IMR-90 (cell line): ENCODE results near the gene SPDYE16. TPM values are rescaled to one million over a fixed set of nuclear protein-coding genes. Genes with fewer than 3 reads are reported as not detected.
"Not testable (repeated sequence)": the region's sequence is repeated elsewhere in the genome, so short reads cannot be mapped to it uniquely, and the experiment has no call there.

Source experiments
- ATAC-seq: fragments of 200-7000 bp; cut with Tn5 transposase; 2 replicates; pipeline ENCODE4 v1.9.1; 2020; ENCODE audit warnings: low read depth, mild to moderate bottlenecking, moderate library complexity
- BruUV-seq: library from RNA; stranded (reverse); fragments of 400-500 nt; replicated peaks from 2 replicates; lab custom pipeline; 2021; lab: Mats Ljungman, UMichigan
- CTCF ChIA-PET: fragments of 300-600 bp; formaldehyde crosslinking; extraction: SDS; loops from one replicate; lab custom pipeline; 2021; ENCODE audit warnings: antibody characterized with exemption; lab: Yijun Ruan, JAX
- POLR2A ChIA-PET: fragments of 300-600 bp; sonication (Branson Sonifier 250); formaldehyde crosslinking; loops from one replicate; lab custom pipeline; 2022; ENCODE audit warnings: antibody characterized with exemption; ENCODE audit not compliant: unreplicated experiment; lab: Charles Lee
- DNase-seq: peaks from one replicate; pipeline ENCODE4 v3.0.0; 2013
- H2AFZ ChIP-seq: replicated peaks from 2 replicates; pipeline ENCODE3; 2013; ENCODE audit warnings: low read length, mild to moderate bottlenecking; ENCODE audit not compliant: poor library complexity
- H2AK5ac ChIP-seq: 2 replicates; pipeline ENCODE4 v1.6.1; 2013; ENCODE audit warnings: low read depth, low read length, inconsistent platforms
- H2AK9ac ChIP-seq: replicated peaks from 2 replicates; pipeline ENCODE3; 2013; ENCODE audit warnings: mild to moderate bottlenecking, low read depth, low read length, moderate library complexity; ENCODE audit not compliant: poor library complexity
- H2BK120ac ChIP-seq: 2 replicates; pipeline ENCODE4 v1.6.1; 2013; ENCODE audit warnings: low read depth, low read length, inconsistent platforms
- H2BK15ac ChIP-seq: 3 replicates; pipeline ENCODE4 v1.6.1; 2013; ENCODE audit warnings: low read depth, low read length, inconsistent platforms
- H2BK20ac ChIP-seq: 2 replicates; pipeline ENCODE4 v1.6.1; 2013; ENCODE audit warnings: low read depth, mild to moderate bottlenecking, inconsistent platforms, low read length, moderate library complexity
- H2BK5ac ChIP-seq: 2 replicates; pipeline ENCODE4 v1.6.1; 2013; ENCODE audit warnings: mild to moderate bottlenecking, low read depth, low read length, inconsistent platforms; ENCODE audit not compliant: poor library complexity, severe bottlenecking
- H3K14ac ChIP-seq: replicated peaks from 2 replicates; pipeline ENCODE4 v1.6.1; 2013; ENCODE audit warnings: low read depth, low read length, inconsistent platforms
- H3K18ac ChIP-seq: 2 replicates; pipeline ENCODE4 v1.6.1; 2013; ENCODE audit warnings: low read depth, low read length, control low read depth
- H3K23ac ChIP-seq: 2 replicates; pipeline ENCODE4 v1.6.1; 2013; ENCODE audit warnings: low read depth, low read length, inconsistent platforms
- H3K27ac ChIP-seq: 2 replicates; pipeline ENCODE4 v1.5.1; 2013; ENCODE audit warnings: mild to moderate bottlenecking, control low read depth, low read length; ENCODE audit not compliant: insufficient read depth
- H3K27me3 ChIP-seq: 2 replicates; pipeline ENCODE4 v1.6.1; 2013; ENCODE audit warnings: low read length; ENCODE audit not compliant: control insufficient read depth, insufficient read depth
- H3K36me3 ChIP-seq: 2 replicates; pipeline ENCODE4 v1.6.1; 2013; ENCODE audit warnings: low read length, mixed read lengths; ENCODE audit not compliant: control insufficient read depth, insufficient read depth
- H3K4ac ChIP-seq: 2 replicates; pipeline ENCODE4 v1.6.1; 2013; ENCODE audit warnings: low read depth, low read length, inconsistent platforms
- H3K4me1 ChIP-seq: 2 replicates; pipeline ENCODE4 v1.6.1; 2013; ENCODE audit warnings: low read length, mixed read lengths; ENCODE audit not compliant: control insufficient read depth, insufficient read depth
- H3K4me2 ChIP-seq: 2 replicates; pipeline ENCODE4 v1.6.1; 2013; ENCODE audit warnings: low read depth, mild to moderate bottlenecking, control low read depth, low read length, moderate library complexity
- H3K4me3 ChIP-seq: 2 replicates; pipeline ENCODE4 v1.5.1; 2013; ENCODE audit warnings: low read depth, mild to moderate bottlenecking, control low read depth, low read length, moderate library complexity; ENCODE audit not compliant: insufficient read depth
- H3K56ac ChIP-seq: 2 replicates; pipeline ENCODE4 v1.6.1; 2013; ENCODE audit warnings: low read length, inconsistent platforms; ENCODE audit not compliant: insufficient read depth; ENCODE audit errors: extremely low read depth
- H3K79me1 ChIP-seq, 2 experiments: 2 replicates each; pipeline ENCODE4 v1.6.1; 2013; ENCODE audit warnings: low read length in 2 of 2, inconsistent platforms in 1 of 2, low read depth in 1 of 2
- H3K9ac ChIP-seq: 2 replicates; pipeline ENCODE4 v1.6.1; 2013; ENCODE audit warnings: low read depth, low read length, control low read depth
- H3K9me1 ChIP-seq: 2 replicates; pipeline ENCODE4 v1.6.1; 2013; ENCODE audit warnings: low read length, inconsistent platforms; ENCODE audit not compliant: insufficient read depth
- H3K9me3 ChIP-seq: 2 replicates; pipeline ENCODE4 v1.6.1; 2013; ENCODE audit warnings: low read length; ENCODE audit not compliant: control insufficient read depth, insufficient read depth
- H4K20me1 ChIP-seq: 2 replicates; pipeline ENCODE4 v1.6.1; 2013; ENCODE audit warnings: low read length, inconsistent platforms; ENCODE audit not compliant: insufficient read depth
- H4K5ac ChIP-seq: 2 replicates; pipeline ENCODE4 v1.6.1; 2013; ENCODE audit warnings: mild to moderate bottlenecking, low read depth, low read length, control low read depth
- H4K8ac ChIP-seq, 2 experiments: 2 replicates each; pipeline ENCODE4 v1.6.1; 2013; ENCODE audit warnings: low read depth in 2 of 2, low read length in 2 of 2, control low read depth in 1 of 2, inconsistent platforms in 1 of 2
- H4K91ac ChIP-seq: 2 replicates; pipeline ENCODE4 v1.6.1; 2013; ENCODE audit warnings: low read depth, low read length, inconsistent platforms; ENCODE audit not compliant: insufficient read depth
- WGBS, 2 experiments: methylation state at CpG; one replicate each; pipeline versions ENCODE4 v1.1.5 to v1.1.7; 2013; ENCODE audit warnings: missing lambda C conversion rate in 2 of 2; ENCODE audit not compliant: insufficient read length in 1 of 2; ENCODE audit errors: extremely low coverage in 2 of 2; 5-methylcytosine and 5-hydroxymethylcytosine counted together
- dilution Hi-C: fragments of 300-500 bp; cut with HindIII; formaldehyde crosslinking; loops from one replicate; pipeline ENCODE4 v1.14.3; 2018; ENCODE audit warnings: low sequenced_read_pairs; ENCODE audit not compliant: unreplicated experiment
- in situ Hi-C: fragments of 300-500 bp; cut with MboI; formaldehyde crosslinking; loops from 3 replicates; pipeline ENCODE4 v1.14.3; 2019; ENCODE audit warnings: low sequenced_read_pairs, inconsistent platforms, mixed read lengths
- intact Hi-C: fragments of 100-400 bp; cut with micrococcal nuclease; formaldehyde crosslinking; loops from 2 replicates; pipeline ENCODE4 v1.10.0; 2022
- polyA plus RNA-seq, 3 experiments: library from polyadenylated mRNA; depleted of rRNA; stranded (reverse); fragments of >200 nt; gene quantifications; 2 replicates each; pipeline ENCODE4 v1.2.3, GENCODE V29; 2012; ENCODE audit warnings: low replicate concordance in 1 of 3
- total RNA-seq: library from RNA; depleted of rRNA; stranded (reverse); fragments of >200 nt; gene quantifications from 2 replicates; pipeline ENCODE4 v1.2.3, GENCODE V29; 2012

The SPDYE16 gene
- total and polyA plus RNA-seq, 2 of the 4 experiments (the other 2 are of a cell fraction) = not detected

GRCh38 chr7:76583636-76584281 is 40.7 kb upstream of the SPDYE16 start:
- not testable (repeated sequence) for BruUV-seq, H3K56ac ChIP-seq

More at GRCh38 chr7:76583636-76584281, 40.7 kb upstream of the SPDYE16 start:
- H3K23ac ChIP-seq, H3K4me1 ChIP-seq, H4K5ac ChIP-seq, dilution Hi-C loops, H2AFZ ChIP-seq, in situ Hi-C loops, H2BK120ac ChIP-seq, H3K4me3 ChIP-seq, H3K36me3 ChIP-seq, H3K18ac ChIP-seq, H3K27me3 ChIP-seq, H3K9me3 ChIP-seq, CTCF ChIA-PET, POLR2A ChIA-PET, H3K9me1 ChIP-seq, H2AK9ac ChIP-seq, intact Hi-C loops: not testable (repeated sequence)
- 0 out of 3 replicates have a peak overlapping the region, but pooled peaks have one; percentile 1 for H2BK15ac ChIP-seq
- H2BK5ac ChIP-seq = peak overlapping the region; percentile 25
- H3K79me1 ChIP-seq = peaks cover 2 to 20% of the 10 kb centered on the region in 2 experiments; a peak in 2 of 4 replicates
- DNase-seq (peak; percentile 77), ATAC-seq (peak; percentile 2)
- peak overlapping the region; percentile 23; the same call in 1 of the 2 replicates for H3K14ac ChIP-seq
- peak overlapping the region; percentile 1; the same call in 1 of the 2 replicates for H4K91ac ChIP-seq
- H3K4ac ChIP-seq = peak overlapping the region; percentile 40; the same call in 1 of the 2 replicates
- whole genome bisulfite sequencing, 2 experiments = 54% methylated on average over 2 of the region's 5 CpGs; no CpG with 5 or more reads in 1 of the 2 experiments
- peaks cover 24% of the 10 kb centered on the region; the same call in 1 of the 2 replicates for H4K20me1 ChIP-seq
- peak overlapping the region; percentile 41 for H2AK5ac ChIP-seq
- H4K8ac ChIP-seq = peak overlapping the region in 1 of 2 experiments; percentile 6; a peak in 1 of 4 replicates
- peak overlapping the region; percentile 46; the same call in 1 of the 2 replicates for H3K9ac ChIP-seq
- H3K4me2 ChIP-seq = peak overlapping the region; percentile 41; the same call in 1 of the 2 replicates
- H3K27ac ChIP-seq = peak overlapping the region; percentile 63
- H2BK20ac ChIP-seq = peak overlapping the region; percentile 0; the same call in 1 of the 2 replicates
